Sigmoid colon (tissue), 4 donors: ENCODE results near the gene MYEOV.

Source experiments
- CTCF ChIP-seq, 4 experiments: fragments of 450-650 bp in 3 of 4; fragments of 200-600 bp in 1 of 4; IDR thresholded peaks; one replicate each; pipeline ENCODE4 v1.5.1; 2016 to 2019; ENCODE audit warnings: antibody characterized with exemption in 4 of 4, mild to moderate bottlenecking in 3 of 4, moderate library complexity in 2 of 4
- EP300 ChIP-seq, 4 donors: sonication (generic); formaldehyde crosslinking; IDR thresholded peaks; one replicate each; pipeline ENCODE4 v1.6.1; 2017; ENCODE audit warnings: antibody characterized with exemption in 4 of 4
- POLR2A ChIP-seq, 2 donors: fragments of 450-650 bp; IDR thresholded peaks; one replicate each; pipeline ENCODE4 v1.6.1; 2016; ENCODE audit warnings: antibody characterized with exemption in 2 of 2, mild to moderate bottlenecking in 2 of 2, moderate library complexity in 2 of 2

GRCh38 chr11:69283446-69283845, 10.5 kb upstream of the MYEOV start:
- no peak for TF ChIP-seq POLR2A (IDR thresholded peaks at IDR 0.05)
- no peak for TF ChIP-seq CTCF (IDR thresholded peaks at IDR 0.05)
- no peak for TF ChIP-seq EP300 (IDR thresholded peaks at IDR 0.05)
